OCI-LY1 (cell line): Measurements from ENCODE around the gene PRMT7.

Source experiments
- H2AFZ ChIP-seq: fragments of 200-600 bp; sonication (generic), shearing (Covaris generic); 2 replicates; pipeline ENCODE4 v1.6.0; 2014; ENCODE audit warnings: antibody characterized with exemption, mild to moderate bottlenecking, low read length
- H3F3A ChIP-seq: fragments of 200-600 bp; sonication (generic), shearing (Covaris generic); 2 replicates; pipeline ENCODE4 v1.6.0; 2014; ENCODE audit warnings: mild to moderate bottlenecking, antibody characterized with exemption, low read length, moderate library complexity; ENCODE audit not compliant: insufficient read depth
- H3K27ac ChIP-seq: fragments of 200-600 bp; sonication (generic); 2 replicates; pipeline ENCODE4 v1.5.1; 2014; ENCODE audit warnings: low read length, mixed run types, mild to moderate bottlenecking, low read depth; ENCODE audit not compliant: poor library complexity, severe bottlenecking
- H3K27me3 ChIP-seq: fragments of 200-600 bp; sonication (generic); 2 replicates; pipeline ENCODE4 v1.6.0; 2014; ENCODE audit warnings: antibody characterized with exemption, mild to moderate bottlenecking, low read length, moderate library complexity; ENCODE audit not compliant: insufficient read depth
- H3K36me3 ChIP-seq: fragments of 200-600 bp; sonication (generic); 2 replicates; pipeline ENCODE4 v1.6.1; 2014; ENCODE audit warnings: mild to moderate bottlenecking, antibody characterized with exemption, low read length, moderate library complexity, mixed read lengths; ENCODE audit not compliant: insufficient read depth
- H3K4me1 ChIP-seq: fragments of 200-600 bp; sonication (generic); 2 replicates; pipeline ENCODE4 v1.5.1; 2014; ENCODE audit warnings: mild to moderate bottlenecking, low read length, moderate library complexity; ENCODE audit not compliant: insufficient read depth, severe bottlenecking
- H3K4me2 ChIP-seq: fragments of 200-600 bp; sonication (generic), shearing (Covaris generic); 2 replicates; pipeline ENCODE4 v1.6.1; 2014; ENCODE audit warnings: low read length
- H3K4me3 ChIP-seq: fragments of 200-600 bp; sonication (generic); 2 replicates; pipeline ENCODE4 v1.5.1; 2014; ENCODE audit warnings: low read length, low read depth, mild to moderate bottlenecking, mixed read lengths; ENCODE audit not compliant: poor library complexity, severe bottlenecking
- H3K79me2 ChIP-seq: fragments of 200-600 bp; shearing (Covaris generic); 2 replicates; pipeline ENCODE4 v1.6.1; 2016; ENCODE audit warnings: mixed run types, low read length, mixed read lengths; ENCODE audit not compliant: insufficient read depth
- H3K9ac ChIP-seq: fragments of 200-600 bp; sonication (generic), shearing (Covaris generic); 2 replicates; pipeline ENCODE4 v1.6.1; 2014; ENCODE audit warnings: mild to moderate bottlenecking, low read length, mixed read lengths
- H3K9me2 ChIP-seq: fragments of 200-600 bp; sonication (generic), shearing (Covaris generic); 2 replicates; pipeline ENCODE4 v1.6.1; 2014; ENCODE audit warnings: low read depth, mild to moderate bottlenecking, low read length, mixed read lengths
- H3K9me3 ChIP-seq: fragments of 200-600 bp; shearing (Covaris generic); 2 replicates; pipeline ENCODE4 v1.6.1; 2014; ENCODE audit warnings: low read length, mixed read lengths
- H4K20me1 ChIP-seq: fragments of 200-600 bp; sonication (generic), shearing (Covaris generic); 2 replicates; pipeline ENCODE4 v1.6.0; 2016; ENCODE audit warnings: mild to moderate bottlenecking, low read length; ENCODE audit not compliant: insufficient read depth
- EZH2 ChIP-seq: fragments of 200-600 bp; sonication (generic), shearing (Covaris generic); IDR thresholded peaks from 2 replicates; pipeline ENCODE4 v1.8.0; 2017; ENCODE audit warnings: borderline replicate concordance, mixed run types, mild to moderate bottlenecking, antibody characterized with exemption, low read length, moderate library complexity, mixed read lengths
- TF ChIP-seq, protein P1 (sequence below): fragments of 200-600 bp; sonication (generic), shearing (Covaris generic); IDR thresholded peaks from 2 replicates; pipeline ENCODE4 v1.5.1; 2017; ENCODE audit warnings: mild to moderate bottlenecking, antibody characterized with exemption, low read length, moderate library complexity, mixed read lengths

PRMT7 gene

DNA sequence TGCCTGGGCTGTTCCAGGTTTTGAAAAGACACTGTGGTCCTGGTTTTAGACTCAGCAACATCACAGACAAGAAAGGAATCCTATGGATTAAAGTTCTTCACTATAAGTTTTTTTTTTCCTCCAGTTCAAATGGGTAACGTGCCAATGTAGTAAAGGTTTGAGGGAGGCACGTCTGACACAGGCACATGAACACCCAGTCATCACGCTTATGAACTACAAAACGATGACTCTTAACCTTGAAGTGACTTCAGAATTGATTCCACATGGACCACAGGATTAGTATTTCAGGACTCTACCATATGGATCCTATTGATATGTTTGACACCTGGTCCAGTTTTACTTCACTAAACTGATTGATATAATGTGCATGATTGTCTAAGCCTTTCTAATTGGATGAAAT is 2.3 kb downstream of the PRMT7 start:
- Histone ChIP-seq H3K4me2 (peak overlapping the region; percentile 15; the same call in 1 of the 2 replicates), H3K9me2 (no peaks in the 10 kb centered on the region), H3K36me3 (peaks cover 43% of the 10 kb centered on the region; the same call in 1 of the 2 replicates), H3K9ac (no peak overlapping the region; the same call in 1 of the 2 replicates), H3K79me2 (peaks cover 29% of the 10 kb centered on the region), H3K27ac (no peak overlapping the region), H4K20me1 (no peaks in the 10 kb centered on the region), H3K9me3 (no peaks in the 10 kb centered on the region), H3F3A (no peaks in the 10 kb centered on the region), H3K27me3 (no peaks in the 10 kb centered on the region), H3K4me1 (peaks cover 46% of the 10 kb centered on the region), H3K4me3 (peak overlapping the region; percentile 42), H2AFZ (no peak overlapping the region)
- TF ChIP-seq, protein P1, sequence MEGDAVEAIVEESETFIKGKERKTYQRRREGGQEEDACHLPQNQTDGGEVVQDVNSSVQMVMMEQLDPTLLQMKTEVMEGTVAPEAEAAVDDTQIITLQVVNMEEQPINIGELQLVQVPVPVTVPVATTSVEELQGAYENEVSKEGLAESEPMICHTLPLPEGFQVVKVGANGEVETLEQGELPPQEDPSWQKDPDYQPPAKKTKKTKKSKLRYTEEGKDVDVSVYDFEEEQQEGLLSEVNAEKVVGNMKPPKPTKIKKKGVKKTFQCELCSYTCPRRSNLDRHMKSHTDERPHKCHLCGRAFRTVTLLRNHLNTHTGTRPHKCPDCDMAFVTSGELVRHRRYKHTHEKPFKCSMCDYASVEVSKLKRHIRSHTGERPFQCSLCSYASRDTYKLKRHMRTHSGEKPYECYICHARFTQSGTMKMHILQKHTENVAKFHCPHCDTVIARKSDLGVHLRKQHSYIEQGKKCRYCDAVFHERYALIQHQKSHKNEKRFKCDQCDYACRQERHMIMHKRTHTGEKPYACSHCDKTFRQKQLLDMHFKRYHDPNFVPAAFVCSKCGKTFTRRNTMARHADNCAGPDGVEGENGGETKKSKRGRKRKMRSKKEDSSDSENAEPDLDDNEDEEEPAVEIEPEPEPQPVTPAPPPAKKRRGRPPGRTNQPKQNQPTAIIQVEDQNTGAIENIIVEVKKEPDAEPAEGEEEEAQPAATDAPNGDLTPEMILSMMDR, result no peak
- no peak for TF ChIP-seq EZH2

DNA sequence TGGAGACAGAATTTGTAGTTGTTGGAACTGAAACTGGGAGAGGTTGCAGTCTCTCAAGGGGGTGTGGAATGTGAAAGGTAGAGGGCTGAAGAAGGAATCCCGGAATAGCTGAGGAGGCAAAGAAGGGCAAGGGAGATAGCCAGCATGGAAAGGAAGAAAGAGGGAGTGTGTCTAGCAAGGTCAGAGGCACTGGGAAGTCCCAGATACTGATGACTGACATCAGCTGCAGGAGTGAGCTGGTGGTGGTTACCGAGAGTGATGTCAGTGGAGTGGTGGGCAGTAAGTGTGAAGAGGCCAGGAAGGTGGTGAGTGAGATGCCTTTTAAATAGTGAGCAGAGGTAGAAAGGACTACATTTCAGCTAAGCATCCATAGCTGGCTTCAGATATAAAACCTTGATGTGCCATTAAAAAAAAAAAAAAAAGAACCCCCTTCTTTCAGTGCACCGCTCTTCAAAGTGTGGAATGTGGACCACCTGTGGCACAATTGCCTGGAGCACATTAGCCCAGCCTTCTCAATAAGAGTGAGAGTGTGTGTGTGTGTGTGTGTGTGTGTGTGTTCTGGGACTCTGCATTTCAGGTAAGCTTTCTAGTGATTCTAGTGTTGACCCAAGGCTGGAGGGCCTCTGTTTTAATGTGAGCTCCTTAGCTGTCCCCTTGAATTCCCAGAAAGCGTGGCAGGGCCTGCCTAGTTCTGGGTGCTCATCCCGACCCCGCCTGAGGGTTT is 8.5 kb downstream of the PRMT7 start:
- Histone ChIP-seq H3K27ac (peak overlapping the region; percentile 73), H3K4me1 (peaks cover 22% of the 10 kb centered on the region), H4K20me1 (no peaks in the 10 kb centered on the region), H3K79me2 (no peaks in the 10 kb centered on the region), H3F3A (no peaks in the 10 kb centered on the region), H3K36me3 (peaks cover 71% of the 10 kb centered on the region), H3K9ac (no peak overlapping the region), H3K4me2 (no peak overlapping the region), H2AFZ (no peak overlapping the region), H3K9me2 (no peaks in the 10 kb centered on the region), H3K27me3 (no peaks in the 10 kb centered on the region), H3K4me3 (no peak overlapping the region), H3K9me3 (no peaks in the 10 kb centered on the region)
- TF ChIP-seq, protein P1, result no peak
- no peak for TF ChIP-seq EZH2

DNA sequence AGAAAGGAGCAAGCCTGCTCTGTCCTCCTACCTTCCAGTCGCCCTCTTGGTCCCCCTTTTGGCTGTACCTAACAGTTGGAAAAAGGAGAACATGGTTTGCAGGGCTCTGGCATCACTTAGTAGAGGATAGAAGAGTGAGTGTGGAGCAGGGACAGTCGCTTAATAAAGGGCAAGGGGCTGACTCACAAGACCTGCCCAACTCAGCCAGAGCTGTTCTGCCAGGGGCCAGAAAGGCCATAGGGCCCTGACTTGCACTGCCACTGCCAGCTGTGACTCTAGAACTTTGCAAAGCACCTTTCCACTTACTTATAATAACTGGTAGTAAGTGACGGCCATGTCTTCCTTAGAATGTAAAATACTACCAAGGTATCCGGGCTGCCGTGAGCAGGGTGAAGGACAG is 13.5 kb downstream of the PRMT7 start:
- Histone ChIP-seq H3K4me1 (peaks cover under 1% of the 10 kb centered on the region), H3K9me2 (no peaks in the 10 kb centered on the region), H3K27me3 (no peaks in the 10 kb centered on the region), H2AFZ (no peak overlapping the region), H4K20me1 (no peaks in the 10 kb centered on the region), H3K9me3 (no peaks in the 10 kb centered on the region), H3K79me2 (no peaks in the 10 kb centered on the region), H3K4me2 (no peak overlapping the region), H3K4me3 (no peak overlapping the region), H3K36me3 (peaks cover 72% of the 10 kb centered on the region), H3K27ac (no peak overlapping the region), H3F3A (no peaks in the 10 kb centered on the region), H3K9ac (no peak overlapping the region)
- TF ChIP-seq, protein P1, result no peak
- TF ChIP-seq EZH2, result no peak
